ENCODE data around the gene SLAMF1. TPM values are rescaled to one million over a fixed set of nuclear protein-coding genes. Genes with fewer than 3 reads are reported as not detected.

Gene SLAMF1
- total RNA-seq, 1 donor from 2014 or later, result not detected

DNA sequence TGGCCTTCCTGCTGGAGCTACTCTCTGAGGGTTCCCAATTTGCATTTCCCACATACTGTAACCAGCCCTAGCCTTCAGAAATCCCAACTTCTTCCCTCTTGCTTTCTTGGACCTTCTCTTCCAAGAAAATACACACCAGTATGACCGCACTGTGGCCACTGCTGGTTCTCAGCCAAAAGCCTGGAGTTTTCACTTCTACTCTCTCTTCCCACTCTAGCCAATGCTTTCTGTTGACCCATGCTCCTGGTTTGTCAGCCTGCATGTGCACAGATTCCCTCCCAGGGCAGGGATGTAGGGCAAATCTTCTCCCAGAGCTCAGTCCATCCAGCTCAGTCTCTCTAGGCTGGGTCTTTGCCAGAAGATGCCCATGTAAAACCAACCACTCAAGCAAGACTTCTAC lies 664 bp downstream of the SLAMF1 start:
- Mint-ChIP-seq H3K9me3 (no peaks in the 10 kb centered on the region), H3K4me1 (no peaks in the 10 kb centered on the region), H3K27ac (ENCODE audit: unreplicated experiment) (no peak overlapping the region)

DNA sequence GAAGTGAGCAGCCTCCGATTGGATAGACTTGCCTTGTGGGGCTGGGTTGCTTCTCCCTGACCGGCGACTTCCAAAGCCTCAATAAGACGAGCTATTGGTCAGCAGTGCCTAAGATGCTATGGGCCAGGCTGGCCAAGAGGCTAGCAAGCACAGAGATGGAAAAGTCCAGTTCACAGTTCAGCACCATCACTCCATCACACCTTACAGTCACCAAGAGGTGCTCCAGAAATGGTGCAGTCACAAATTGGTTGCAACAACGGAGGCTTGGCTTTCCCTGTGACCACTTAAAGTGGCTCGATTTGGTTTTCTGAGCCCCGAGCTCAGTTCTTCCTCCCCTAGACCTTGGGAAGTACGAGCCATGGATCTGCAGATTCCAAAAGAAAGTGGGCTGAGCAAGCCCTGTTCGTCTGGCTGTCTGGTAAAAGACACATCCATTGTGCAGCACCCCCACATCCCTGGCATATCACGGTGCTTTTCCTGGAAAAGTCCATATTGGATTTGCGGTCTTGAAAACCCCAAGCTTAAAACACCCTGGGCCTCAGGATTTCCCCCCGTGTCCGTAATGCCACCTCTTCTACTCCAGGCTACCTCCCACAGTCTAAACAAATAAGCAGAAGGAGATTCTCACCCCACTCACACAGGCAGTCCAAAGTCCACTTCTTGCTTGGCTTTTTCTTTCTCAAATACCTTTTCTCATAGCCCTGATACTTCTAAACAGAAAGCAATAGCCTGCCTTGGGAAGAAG lies 1.3 kb downstream of the SLAMF1 start:
- no peaks in the 10 kb centered on the region for H3K36me3 Mint-ChIP-seq (ENCODE audit: low read depth)

More for the DNA sequence above, 664 bp downstream of the SLAMF1 start:
- H3K36me3 Mint-ChIP-seq (ENCODE audit: low read depth), result no peaks in the 10 kb centered on the region
- no peak for TF ChIP-seq CTCF (conservative IDR thresholded peaks at IDR 0.05)
- no peak for DNase-seq (ENCODE audit: low read depth, low spot score)
- no peak overlapping the region for H3K4me3 Mint-ChIP-seq
- peaks cover 3% of the 10 kb centered on the region for H3K27me3 Mint-ChIP-seq (ENCODE audit: low read depth)

GRCh38 chr1:160644399-160644798 lies 2.4 kb downstream of the SLAMF1 start:
- no peaks in the 10 kb centered on the region for H3K4me1 Mint-ChIP-seq
- no peaks in the 10 kb centered on the region for H3K9me3 Mint-ChIP-seq
- no peak for DNase-seq (ENCODE audit: low read depth, low spot score)
- no peak overlapping the region for H3K4me3 Mint-ChIP-seq
- H3K27ac Mint-ChIP-seq (ENCODE audit: unreplicated experiment), result no peak overlapping the region
- no peak for TF ChIP-seq CTCF (conservative IDR thresholded peaks at IDR 0.05)
- peaks cover 3% of the 10 kb centered on the region for H3K27me3 Mint-ChIP-seq (ENCODE audit: low read depth)
- no peaks in the 10 kb centered on the region for H3K36me3 Mint-ChIP-seq (ENCODE audit: low read depth)

More for the DNA sequence above, 1.3 kb downstream of the SLAMF1 start:
- Mint-ChIP-seq H3K27me3 (ENCODE audit: low read depth) (peaks cover 3% of the 10 kb centered on the region), H3K27ac (ENCODE audit: unreplicated experiment) (no peak overlapping the region), H3K4me3 (no peak overlapping the region), H3K9me3 (no peaks in the 10 kb centered on the region), H3K4me1 (no peaks in the 10 kb centered on the region)
- TF ChIP-seq CTCF (conservative IDR thresholded peaks at IDR 0.05), result no peak
- no peak for DNase-seq (ENCODE audit: low read depth, low spot score)

- Mint-ChIP-seq H3K4me1 (no peaks in the 10 kb centered on the region), H3K36me3 (ENCODE audit: low read depth) (no peaks in the 10 kb centered on the region), H3K9me3 (no peaks in the 10 kb centered on the region), H3K27me3 (ENCODE audit: low read depth) (peaks cover 3% of the 10 kb centered on the region), H3K27ac (ENCODE audit: unreplicated experiment) (no peak overlapping the region), H3K4me3 (no peak overlapping the region)
- DNase-seq (ENCODE audit: low read depth, low spot score), result no peak
- TF ChIP-seq CTCF (conservative IDR thresholded peaks at IDR 0.05), result no peak
Observed at GRCh38 chr1:160643138-160643537, 3.7 kb downstream of the SLAMF1 start.

DNA sequence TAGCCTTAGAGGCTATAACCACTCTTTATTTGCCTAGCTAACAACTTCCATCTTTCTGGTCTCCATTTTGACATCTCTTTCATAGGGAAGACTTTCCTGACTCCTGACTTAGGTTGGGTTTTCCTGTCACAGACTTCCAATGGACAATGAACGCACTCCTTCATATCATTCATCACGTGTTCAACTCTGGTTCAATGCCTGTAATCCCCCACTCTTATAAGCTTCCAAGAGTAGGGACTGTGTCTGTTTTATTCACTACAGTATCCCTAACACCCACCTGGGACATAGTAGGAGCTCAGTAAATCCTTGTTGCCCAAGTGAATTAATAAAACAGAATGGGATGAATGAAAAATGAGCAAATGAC lies 4.6 kb downstream of the SLAMF1 start:
- Mint-ChIP-seq H3K27me3 (ENCODE audit: low read depth) (no peaks in the 10 kb centered on the region), H3K4me1 (no peaks in the 10 kb centered on the region), H3K27ac (ENCODE audit: unreplicated experiment) (no peak overlapping the region), H3K36me3 (ENCODE audit: low read depth) (no peaks in the 10 kb centered on the region), H3K9me3 (no peaks in the 10 kb centered on the region), H3K4me3 (no peak overlapping the region)
- no peak for TF ChIP-seq CTCF (conservative IDR thresholded peaks at IDR 0.05)
- no peak for DNase-seq (ENCODE audit: low read depth, low spot score)

All from neural crest cell (in vitro differentiated cells).